OCI-LY7 (cell line): ENCODE measurements around the gene GLIPR2. TPM values are rescaled to one million over a fixed set of nuclear protein-coding genes. Genes with fewer than 3 reads are reported as not detected.
"Not testable (repeated sequence)": the region's sequence is repeated elsewhere in the genome, so short reads cannot be mapped to it uniquely, and the experiment has no call there.

ENCODE experiments used
- Bru-seq: library from RNA; stranded (reverse); fragments of 400-500 nt; gene quantifications from one replicate; lab custom pipeline; 2021; lab: Mats Ljungman, UMichigan
- BruChase-seq, 2 experiments: library from RNA; stranded (reverse); fragments of 400-500 nt; gene quantifications; one replicate each; lab custom pipeline; 2021; lab: Mats Ljungman, UMichigan
- BruUV-seq: library from RNA; stranded (reverse); fragments of 400-500 nt; replicated peaks from 2 replicates; lab custom pipeline; 2021; lab: Mats Ljungman, UMichigan
- CTCF ChIA-PET: fragments of 300-600 bp; sonication (Branson Sonifier 250); formaldehyde crosslinking; loops from one replicate; lab custom pipeline; 2022; ENCODE audit warnings: antibody characterized with exemption; ENCODE audit not compliant: unreplicated experiment; lab: Charles Lee
- POLR2A ChIA-PET: fragments of 300-600 bp; sonication (Branson Sonifier 250); formaldehyde crosslinking; loops from one replicate; lab custom pipeline; 2022; ENCODE audit warnings: antibody characterized with exemption; lab: Charles Lee
- DNase-seq: peaks from one replicate; pipeline ENCODE4 v3.0.0-alpha.2; 2015; ENCODE audit warnings: low spot score
- H2AFZ ChIP-seq: fragments of 200-600 bp; sonication (generic), shearing (Covaris generic); 2 replicates; pipeline ENCODE4 v1.6.1; 2014; ENCODE audit warnings: mild to moderate bottlenecking, antibody characterized with exemption, low read length, moderate library complexity
- H3K27ac ChIP-seq: fragments of 200-600 bp; sonication (generic); 2 replicates; pipeline ENCODE4 v1.5.1; 2014; ENCODE audit warnings: mixed run types, low read depth, mild to moderate bottlenecking, moderate library complexity, low read length, inconsistent platforms; ENCODE audit not compliant: poor library complexity, severe bottlenecking
- H3K36me3 ChIP-seq: fragments of 200-600 bp; sonication (generic); 2 replicates; pipeline ENCODE4 v1.6.1; 2014; ENCODE audit warnings: mild to moderate bottlenecking, antibody characterized with exemption, low read length, moderate library complexity, mixed read lengths; ENCODE audit not compliant: insufficient read depth
- H3K4me1 ChIP-seq: fragments of 200-600 bp; sonication (generic); 2 replicates; pipeline ENCODE4 v1.5.1; 2014; ENCODE audit warnings: mild to moderate bottlenecking, low read length; ENCODE audit not compliant: insufficient read depth, poor library complexity, severe bottlenecking
- H3K4me2 ChIP-seq: fragments of 200-600 bp; sonication (generic); 2 replicates; pipeline ENCODE4 v1.6.1; 2014; ENCODE audit warnings: mild to moderate bottlenecking, low read length
- H3K4me3 ChIP-seq: fragments of 200-600 bp; sonication (generic); 2 replicates; pipeline ENCODE4 v1.5.1; 2014; ENCODE audit warnings: mild to moderate bottlenecking, low read depth, low read length; ENCODE audit not compliant: poor library complexity, severe bottlenecking
- H3K79me2 ChIP-seq: fragments of 200-600 bp; sonication (generic); 2 replicates; pipeline ENCODE4 v1.6.1; 2016; ENCODE audit warnings: low read depth, mild to moderate bottlenecking, low read length, moderate library complexity, mixed read lengths; ENCODE audit not compliant: insufficient read depth
- H3K9me2 ChIP-seq: fragments of 200-600 bp; sonication (generic); 2 replicates; pipeline ENCODE4 v1.6.1; 2016; ENCODE audit warnings: mild to moderate bottlenecking, low read length, mixed read lengths; ENCODE audit not compliant: insufficient read depth
- H3K9me3 ChIP-seq: fragments of 200-600 bp; sonication (generic); 2 replicates; pipeline ENCODE4 v1.6.1; 2014; ENCODE audit warnings: mild to moderate bottlenecking, mixed run types, low read length, mixed read lengths
- H4K20me1 ChIP-seq: fragments of 200-600 bp; sonication (generic); 2 replicates; pipeline ENCODE4 v1.6.1; 2014; ENCODE audit warnings: mild to moderate bottlenecking, antibody characterized with exemption, low read length, moderate library complexity, mixed read lengths; ENCODE audit not compliant: insufficient read depth
- EZH2phosphoT487 ChIP-seq: fragments of 200-600 bp; sonication (generic); IDR thresholded peaks from 2 replicates; pipeline ENCODE4 v1.6.1; 2018; ENCODE audit warnings: low read depth, borderline replicate concordance, mild to moderate bottlenecking, mixed run types, antibody characterized with exemption, low read length, moderate library complexity, mixed read lengths
- intact Hi-C: fragments of 100-400 bp; cut with micrococcal nuclease; formaldehyde crosslinking; loops from one replicate; pipeline ENCODE4 v1.10.0; 2022; ENCODE audit not compliant: unreplicated experiment
- long read RNA-seq: library from polyadenylated mRNA; stranded (forward); transcript quantifications from one replicate; pipeline ENCODE4 v2.0.0, GENCODE V29; 2022
- total RNA-seq, 2 experiments: library from RNA; depleted of rRNA in 1 of 2; stranded (reverse); fragments of >200 nt in 1 of 2; shearing (Covaris generic) in 1 of 2; gene quantifications; 2 replicates each; pipeline ENCODE4 v1.2.3, GENCODE V29; 2014 to 2022
- TF ChIP-seq, protein P1 (sequence below): fragments of 200-600 bp; sonication (generic); conservative IDR thresholded peaks from 2 replicates; pipeline ENCODE4 v1.5.1; 2014; ENCODE audit warnings: mild to moderate bottlenecking, antibody characterized with exemption, low read length, moderate library complexity, mixed read lengths

The GLIPR2 gene, protein sequence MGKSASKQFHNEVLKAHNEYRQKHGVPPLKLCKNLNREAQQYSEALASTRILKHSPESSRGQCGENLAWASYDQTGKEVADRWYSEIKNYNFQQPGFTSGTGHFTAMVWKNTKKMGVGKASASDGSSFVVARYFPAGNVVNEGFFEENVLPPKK
- not detected in 2 replicates for total RNA-seq (2014; rRNA removed; shearing (Covaris generic))
- total RNA-seq (2022), result not detected in 2 replicates
- Bru-seq, nascent RNA, result percentile 18 among the genes with signal in this experiment
- percentile 5 among the genes with signal in this experiment for BruChase-seq, experiment 1, labeled RNA remaining after a 6-hour chase
- percentile 15 among the genes with signal in this experiment for BruChase-seq, experiment 2, labeled RNA remaining after a 2-hour chase
- long read RNA-seq, result 0 reads

DNA sequence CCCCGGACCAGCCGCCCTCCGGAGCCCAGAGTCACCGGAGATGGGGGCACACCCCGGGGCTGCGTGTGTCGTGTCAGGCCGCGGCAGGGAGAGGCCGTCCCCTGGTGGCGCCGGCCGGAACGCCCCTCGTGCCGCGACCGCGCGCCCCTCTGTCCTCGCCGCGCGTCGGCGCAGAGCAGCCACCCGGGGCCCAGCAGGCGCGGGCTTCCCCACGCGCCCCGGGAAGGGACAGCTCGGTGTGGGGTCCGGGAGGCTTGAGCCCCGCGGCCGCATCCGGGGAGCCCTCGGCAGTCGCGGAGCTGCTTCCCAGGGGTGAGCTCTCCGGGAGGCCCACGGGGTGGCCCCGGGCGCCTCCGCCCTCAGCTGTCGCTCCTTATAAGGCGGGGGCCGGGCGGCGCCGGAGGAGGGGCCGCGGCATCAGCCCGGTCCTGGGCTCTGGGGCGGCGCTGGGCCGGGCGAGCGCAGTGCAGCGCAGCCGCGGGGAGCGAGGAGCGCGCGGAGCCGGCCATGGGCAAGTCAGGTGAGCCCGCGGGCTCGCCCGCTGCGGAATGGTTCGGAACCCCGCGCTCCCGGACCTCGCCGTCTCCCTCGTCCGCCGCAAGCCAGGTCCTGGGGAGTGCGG is at the start of gene GLIPR2:
TSS of gene GLIPR2 (plus strand) at position 462 of the 622 bp plus-strand sequence. CDS start at position 508, 46 bp downstream.
- Histone ChIP-seq H3K27ac (no peak within 1 kb of the TSS), H3K4me3 (no peak within 1 kb of the TSS), H3K9me2 (no peaks in the 10 kb centered on the region), H3K79me2 (no peaks in the 10 kb centered on the region), H3K4me2 (peak within 1 kb of the TSS; percentile 25; the same call in 1 of the 2 replicates), H4K20me1 (no peaks in the 10 kb centered on the region), H3K9me3 (no peaks in the 10 kb centered on the region), H3K4me1 (peaks cover 7% of the 10 kb centered on the region), H2AFZ (no peak within 1 kb of the TSS), H3K36me3 (no peaks in the 10 kb centered on the region)
- BruUV-seq, result no TSS peak
- intact Hi-C loops, result no loop called here
- TF ChIP-seq, protein P1, sequence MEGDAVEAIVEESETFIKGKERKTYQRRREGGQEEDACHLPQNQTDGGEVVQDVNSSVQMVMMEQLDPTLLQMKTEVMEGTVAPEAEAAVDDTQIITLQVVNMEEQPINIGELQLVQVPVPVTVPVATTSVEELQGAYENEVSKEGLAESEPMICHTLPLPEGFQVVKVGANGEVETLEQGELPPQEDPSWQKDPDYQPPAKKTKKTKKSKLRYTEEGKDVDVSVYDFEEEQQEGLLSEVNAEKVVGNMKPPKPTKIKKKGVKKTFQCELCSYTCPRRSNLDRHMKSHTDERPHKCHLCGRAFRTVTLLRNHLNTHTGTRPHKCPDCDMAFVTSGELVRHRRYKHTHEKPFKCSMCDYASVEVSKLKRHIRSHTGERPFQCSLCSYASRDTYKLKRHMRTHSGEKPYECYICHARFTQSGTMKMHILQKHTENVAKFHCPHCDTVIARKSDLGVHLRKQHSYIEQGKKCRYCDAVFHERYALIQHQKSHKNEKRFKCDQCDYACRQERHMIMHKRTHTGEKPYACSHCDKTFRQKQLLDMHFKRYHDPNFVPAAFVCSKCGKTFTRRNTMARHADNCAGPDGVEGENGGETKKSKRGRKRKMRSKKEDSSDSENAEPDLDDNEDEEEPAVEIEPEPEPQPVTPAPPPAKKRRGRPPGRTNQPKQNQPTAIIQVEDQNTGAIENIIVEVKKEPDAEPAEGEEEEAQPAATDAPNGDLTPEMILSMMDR, result no peak
- no peak for TF ChIP-seq EZH2phosphoT487
- ChIA-PET CTCF (no interaction called here), POLR2A (no interaction called here)
- DNase-seq, result no peak

DNA sequence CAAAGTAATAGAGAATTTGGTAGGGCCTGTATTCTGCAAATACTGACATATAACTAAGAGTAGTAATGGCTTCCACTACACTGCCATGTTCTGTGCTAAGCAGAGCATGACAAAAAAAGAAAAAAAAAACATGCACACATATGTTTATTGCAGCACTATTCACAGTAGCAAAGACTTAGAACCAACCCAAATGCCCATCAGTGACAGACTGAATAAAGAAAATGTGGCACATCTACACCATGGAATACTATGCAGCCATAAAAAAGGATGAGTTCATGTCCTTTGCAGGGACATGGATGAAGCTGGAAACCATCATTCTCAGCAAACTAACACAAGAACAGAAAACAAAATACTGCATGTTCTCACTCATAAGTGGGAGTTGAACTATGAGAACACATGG is 49.5 kb upstream of the GLIPR2 start:
- H3K4me2 ChIP-seq, H3K27ac ChIP-seq, H3K9me2 ChIP-seq, intact Hi-C loops, H3K79me2 ChIP-seq, DNase-seq, H3K9me3 ChIP-seq, H3K4me1 ChIP-seq, BruUV-seq, H3K36me3 ChIP-seq, H3K4me3 ChIP-seq, H2AFZ ChIP-seq, H4K20me1 ChIP-seq, CTCF ChIA-PET: not testable (repeated sequence)
- POLR2A ChIA-PET, result interaction anchor here (0.5 to 1.7 kb wide), 2 partner anchors 12 to 45 kb away, joined by 4 to 5 read pairs; no protein-coding TSS in a partner anchor

DNA sequence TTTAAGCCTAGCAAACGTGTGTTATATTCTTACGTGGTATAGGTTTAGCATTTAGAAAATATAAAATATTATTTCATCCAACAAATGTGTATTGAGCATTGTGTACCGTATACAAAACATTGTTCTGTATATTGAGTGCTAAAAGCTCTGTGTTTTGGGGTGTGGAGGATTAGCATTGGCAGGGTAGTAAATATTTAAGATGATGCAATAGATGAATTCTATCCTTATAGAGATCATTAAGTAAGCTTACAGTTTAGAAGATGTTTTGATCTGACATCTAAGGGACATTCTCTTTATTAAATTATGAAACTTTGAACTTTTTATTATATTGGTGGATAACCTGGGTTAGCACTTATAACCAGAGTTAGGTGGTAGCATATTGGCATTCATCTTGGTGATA is 48.5 kb upstream of the GLIPR2 start:
- Histone ChIP-seq H3K79me2 (no peaks in the 10 kb centered on the region), H3K9me3 (0 out of 2 replicates have a peak, but pooled peaks cover 6% of the 10 kb centered on the region), H3K4me3 (no peak overlapping the region), H3K36me3 (no peaks in the 10 kb centered on the region), H3K9me2 (no peaks in the 10 kb centered on the region), H2AFZ (no peak overlapping the region), H4K20me1 (no peaks in the 10 kb centered on the region), H3K4me1 (no peaks in the 10 kb centered on the region), H3K4me2 (no peak overlapping the region), H3K27ac (no peak overlapping the region)
- intact Hi-C loops, result no loop called here
- POLR2A ChIA-PET, result interaction anchor here (0.9 kb wide), 1 partner anchor 17 kb away, joined by 3 read pairs; no protein-coding TSS in a partner anchor
- DNase-seq, result no peak
- CTCF ChIA-PET, result no interaction called here
- no peak for TF ChIP-seq EZH2phosphoT487
- TF ChIP-seq, protein P1, result no peak
- BruUV-seq, result no TSS peak
